Activated CD4-positive, alpha-beta T cell treated with anti-CD3 and anti-CD28 coated beads, Interleukin-2, amount 10 ng/mL, durations not matched to agents 7 days and 5 days (primary cell): ENCODE measurements around the gene TEKT1. TPM values are rescaled to one million over a fixed set of nuclear protein-coding genes. Genes with fewer than 3 reads are reported as not detected.
"Not testable (repeated sequence)": the region's sequence is repeated elsewhere in the genome, so short reads cannot be mapped to it uniquely, and the experiment has no call there.

Source experiments
- CTCF ChIA-PET: fragments of 350-600 bp; sonication (Branson Sonifier 250); formaldehyde crosslinking; loops from one replicate; lab custom pipeline; 2021; ENCODE audit warnings: antibody characterized with exemption; lab: Charles Lee
- POLR2A ChIA-PET: fragments of 350-600 bp; sonication (Branson Sonifier 250); formaldehyde crosslinking; loops from one replicate; lab custom pipeline; 2021; ENCODE audit warnings: antibody characterized with exemption; lab: Charles Lee
- DNase-seq: peaks from one replicate; pipeline ENCODE4 v3.0.0-alpha.2; 2020
- H3K27ac Mint-ChIP-seq: one replicate; pipeline ENCODE4 v1.8.0; 2021; ENCODE audit warnings: mild to moderate bottlenecking, moderate library complexity, mixed read lengths
- H3K27me3 Mint-ChIP-seq: one replicate; pipeline ENCODE4 v1.8.0; 2021; ENCODE audit warnings: mixed read lengths
- H3K36me3 Mint-ChIP-seq: one replicate; pipeline ENCODE4 v1.8.0; 2021; ENCODE audit warnings: low read depth, mixed read lengths
- H3K4me1 Mint-ChIP-seq: one replicate; pipeline ENCODE4 v1.8.0; 2021; ENCODE audit warnings: mixed read lengths
- H3K4me3 Mint-ChIP-seq: one replicate; pipeline ENCODE4 v1.8.0; 2021; ENCODE audit warnings: mild to moderate bottlenecking, moderate library complexity, mixed read lengths
- H3K9me3 Mint-ChIP-seq: one replicate; pipeline ENCODE4 v1.8.0; 2021; ENCODE audit warnings: mixed read lengths
- total RNA-seq, 2 experiments: library from RNA; stranded (reverse); gene quantifications; one replicate each; pipeline ENCODE4 v1.2.3, GENCODE V29; 2021

TEKT1 gene
- total RNA-seq, 2 experiments from 2014 or later, result not detected

DNA sequence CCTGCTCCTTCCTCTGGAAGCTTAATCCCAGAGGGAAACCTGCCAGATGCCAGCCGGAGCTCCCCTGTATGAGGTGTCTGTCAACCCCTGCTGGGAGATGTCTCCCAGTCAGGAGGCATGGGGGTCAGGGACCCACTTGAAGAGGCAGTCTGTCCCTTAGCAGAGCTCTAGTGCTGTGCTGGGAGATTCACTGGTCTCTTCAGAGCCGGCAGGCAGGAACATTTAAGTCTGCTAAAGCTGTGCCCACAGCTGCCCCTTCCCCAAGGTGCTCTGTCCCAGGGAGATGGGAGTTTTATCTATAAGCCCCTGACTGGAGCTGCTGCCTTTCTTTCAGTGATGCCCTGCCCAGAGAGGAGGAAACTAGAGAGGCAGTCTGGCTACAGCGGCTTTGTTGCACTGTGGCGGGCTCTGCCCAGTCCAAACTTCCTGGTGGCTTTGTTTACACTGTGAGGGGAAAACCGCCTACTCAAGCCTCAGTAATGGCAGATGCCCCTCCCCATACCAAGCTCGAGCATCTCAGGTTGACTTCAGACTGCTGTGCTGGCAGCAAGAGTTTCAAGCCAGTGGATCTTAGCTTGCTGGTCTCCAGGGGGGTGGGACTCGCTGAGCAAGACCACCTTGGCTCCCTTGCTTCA, 17.1 kb upstream of the TEKT1 start:
- peaks cover 15% of the 10 kb centered on the region for H3K4me1 Mint-ChIP-seq
- CTCF ChIA-PET, result interaction anchor here (1.0 to 1.6 kb wide), 2 partner anchors 12 to 173 kb away, joined by 3 read pairs; no protein-coding TSS in a partner anchor
- H3K27ac Mint-ChIP-seq, H3K4me3 Mint-ChIP-seq, POLR2A ChIA-PET, H3K36me3 Mint-ChIP-seq, H3K9me3 Mint-ChIP-seq, DNase-seq: not testable (repeated sequence)
- peaks cover 35% of the 10 kb centered on the region for H3K27me3 Mint-ChIP-seq

DNA sequence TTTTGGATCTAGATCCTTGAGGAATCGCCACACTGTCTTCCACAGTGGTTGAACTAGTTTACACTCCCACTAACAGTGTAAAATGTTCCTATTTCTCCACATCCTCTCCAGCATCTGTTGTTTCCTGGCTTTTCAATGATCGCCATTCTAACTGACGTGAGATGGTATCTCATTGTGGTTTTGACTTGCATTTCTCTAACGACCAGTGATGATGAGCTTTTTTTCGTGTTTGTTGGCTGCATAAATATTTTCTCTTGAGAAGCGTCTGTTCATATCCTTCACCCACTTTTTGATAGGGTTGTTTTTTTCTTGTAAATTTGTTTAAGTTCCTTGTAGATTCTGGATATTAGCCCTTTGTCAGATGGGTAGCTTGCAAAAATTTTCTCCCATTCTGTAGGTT, 14.6 kb upstream of the TEKT1 start:
- H3K4me3 Mint-ChIP-seq, H3K9me3 Mint-ChIP-seq, H3K27ac Mint-ChIP-seq, H3K36me3 Mint-ChIP-seq, POLR2A ChIA-PET, DNase-seq: not testable (repeated sequence)
- H3K4me1 Mint-ChIP-seq, result peaks cover 13% of the 10 kb centered on the region
- peaks cover 53% of the 10 kb centered on the region for H3K27me3 Mint-ChIP-seq
- CTCF ChIA-PET, result interaction anchor here (0.6 kb wide), 1 partner anchor 76 kb away, joined by 4 read pairs; no protein-coding TSS in a partner anchor

DNA sequence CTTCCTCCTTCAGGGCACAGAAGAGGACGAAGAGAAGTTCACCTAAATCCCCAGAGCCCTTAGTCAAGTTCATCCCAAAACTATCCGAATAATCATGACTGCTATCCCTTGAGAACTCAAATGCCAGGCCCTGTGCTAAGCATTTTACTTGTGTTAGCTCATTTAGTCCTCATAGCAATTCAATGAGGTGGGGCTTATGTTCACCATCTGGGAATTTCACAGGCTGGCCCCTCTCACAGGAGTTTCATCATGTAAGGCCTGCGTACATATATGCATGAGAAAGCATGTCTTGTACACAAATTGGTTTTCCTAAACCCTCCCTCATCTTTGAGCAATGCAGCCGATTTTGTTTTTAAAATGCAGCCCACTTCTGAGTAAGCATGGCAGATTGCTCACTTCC, 12.9 kb upstream of the TEKT1 start:
- not testable (repeated sequence) for H3K4me3 Mint-ChIP-seq
- peaks cover 61% of the 10 kb centered on the region for H3K27me3 Mint-ChIP-seq

DNA sequence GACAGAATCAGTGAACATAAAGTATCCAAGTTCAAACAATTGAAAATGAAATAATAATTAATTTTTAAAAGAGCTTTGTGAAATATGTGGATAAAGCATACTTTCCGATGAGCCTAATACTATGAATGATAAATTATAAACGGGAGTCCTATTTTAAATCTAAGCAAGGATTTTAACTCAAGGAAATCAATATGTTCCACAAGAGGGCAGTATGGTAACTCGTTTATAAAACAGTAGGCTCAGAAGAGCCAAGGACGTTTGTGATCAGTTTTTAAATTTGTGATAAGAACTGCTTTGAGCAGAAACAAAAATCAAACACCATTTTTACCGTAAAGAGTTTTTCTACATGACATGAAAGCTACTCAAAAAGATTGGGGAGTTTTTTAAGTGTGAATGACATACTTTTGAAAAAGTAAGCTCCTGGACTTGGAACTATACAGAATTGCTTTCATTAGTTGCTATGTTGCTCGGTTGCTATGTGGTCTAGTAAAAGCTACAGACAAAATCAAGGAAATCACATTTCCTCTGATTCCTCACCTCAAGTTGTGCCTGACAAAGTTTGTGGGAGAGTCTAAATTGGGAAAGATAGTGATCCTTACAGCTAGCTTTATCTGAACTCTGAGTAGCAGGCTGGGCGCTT, 11.8 kb upstream of the TEKT1 start:
- ChIA-PET CTCF (interaction anchor here (0.6 to 2.4 kb wide), 10 partner anchors 10 to 325 kb away, joined by 3 to 11 read pairs (median 3); partner anchors contain the start of gene TEKT1), POLR2A (interaction anchor here (0.6 kb wide), 1 partner anchor 179 kb away, joined by 3 read pairs; no protein-coding TSS in a partner anchor)
- Mint-ChIP-seq H3K27ac (no peak overlapping the region), H3K4me1 (peaks cover 13% of the 10 kb centered on the region), H3K4me3 (no peak overlapping the region), H3K27me3 (peaks cover 63% of the 10 kb centered on the region), H3K9me3 (no peaks in the 10 kb centered on the region), H3K36me3 (no peaks in the 10 kb centered on the region)
- DNase-seq, result no peak

More for the DNA sequence above, 12.9 kb upstream of the TEKT1 start:
- POLR2A ChIA-PET, H3K27ac Mint-ChIP-seq, H3K36me3 Mint-ChIP-seq, DNase-seq, H3K9me3 Mint-ChIP-seq: not testable (repeated sequence)
- peaks cover 13% of the 10 kb centered on the region for H3K4me1 Mint-ChIP-seq
- CTCF ChIA-PET, result interaction anchor here (0.9 to 2.4 kb wide), 4 partner anchors 9 to 177 kb away, joined by 3 to 11 read pairs (median 4); partner anchors contain the start of gene TEKT1

DNA sequence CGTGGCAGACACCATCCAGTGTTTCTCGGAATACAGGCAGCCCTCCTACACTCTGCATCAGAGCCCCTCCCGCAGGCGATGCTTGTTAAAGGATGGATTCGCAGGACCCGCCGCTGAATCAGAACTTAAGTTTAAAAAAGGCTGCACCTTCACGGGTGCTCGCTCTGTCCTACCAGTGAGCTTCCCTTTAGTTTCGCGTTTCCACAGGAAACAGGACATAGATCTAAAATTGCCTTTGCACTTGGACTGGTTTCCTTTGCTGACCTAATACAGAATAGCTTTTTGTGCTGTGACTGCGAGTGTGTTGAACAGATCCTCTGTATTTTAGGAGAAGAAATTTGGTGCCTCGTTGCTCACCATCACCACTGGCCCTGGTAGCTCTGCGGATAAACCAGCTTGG, 10.2 kb upstream of the TEKT1 start:
- POLR2A ChIA-PET, H3K4me3 Mint-ChIP-seq, H3K9me3 Mint-ChIP-seq, H3K36me3 Mint-ChIP-seq, CTCF ChIA-PET, DNase-seq, H3K27ac Mint-ChIP-seq: not testable (repeated sequence)
- Mint-ChIP-seq H3K4me1 (peaks cover 10% of the 10 kb centered on the region), H3K27me3 (peaks cover 63% of the 10 kb centered on the region)

DNA sequence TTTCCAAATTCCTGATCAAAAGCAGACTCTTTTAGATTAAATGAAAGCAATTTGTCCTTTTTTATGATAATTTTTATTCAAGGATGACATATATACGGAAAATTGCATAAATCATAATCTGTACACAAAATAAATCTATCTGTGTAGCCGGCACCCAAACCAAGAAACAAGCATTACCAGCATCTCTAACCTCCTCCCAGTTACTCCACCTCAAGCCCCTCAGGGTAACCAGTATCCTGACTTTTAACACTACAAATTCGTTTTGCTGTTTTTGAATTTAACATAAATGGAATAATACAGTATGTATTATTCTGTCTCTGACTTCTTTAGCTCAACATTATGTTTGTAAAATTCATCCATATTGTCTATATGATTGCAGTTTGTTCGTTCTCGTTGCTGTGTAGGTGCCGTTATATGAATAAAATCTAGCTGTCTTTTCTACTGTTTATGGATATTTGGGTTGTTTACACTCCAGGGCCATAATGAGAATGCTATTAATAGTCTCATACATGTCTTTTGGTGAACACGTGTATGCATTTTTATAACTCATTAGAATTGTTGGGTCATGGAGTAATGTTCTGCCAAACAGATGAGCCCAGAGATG, 1.0 kb downstream of the TEKT1 start:
- Mint-ChIP-seq H3K9me3 (no peaks in the 10 kb centered on the region), H3K4me1 (peaks cover 6% of the 10 kb centered on the region), H3K27ac (no peak overlapping the region), H3K27me3 (peaks cover 50% of the 10 kb centered on the region), H3K36me3 (no peaks in the 10 kb centered on the region), H3K4me3 (no peak overlapping the region)
- CTCF ChIA-PET, result no interaction called here
- no peak for DNase-seq
- POLR2A ChIA-PET, result no interaction called here

DNA sequence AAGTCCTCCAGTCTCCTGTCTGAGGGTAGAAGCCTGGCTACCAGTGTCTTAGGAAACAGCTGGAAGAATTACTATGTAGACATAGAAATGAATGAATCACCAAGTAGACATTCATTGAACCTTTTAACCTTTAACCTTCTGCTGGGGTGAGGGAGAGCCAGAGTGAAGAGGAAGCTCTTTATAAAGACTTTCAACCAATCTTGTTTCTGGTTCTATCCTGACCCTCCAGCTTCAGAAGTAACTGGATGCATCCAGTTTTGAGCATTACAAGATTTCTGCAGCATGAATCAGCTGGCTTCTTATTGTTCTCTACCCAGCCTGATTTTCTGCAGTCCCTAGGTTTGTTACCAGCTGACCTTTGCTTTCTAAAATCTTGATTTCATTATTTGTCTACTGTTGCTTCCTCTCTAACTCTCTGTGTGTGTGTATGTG, 8.5 kb downstream of the TEKT1 start:
- Mint-ChIP-seq H3K36me3 (no peaks in the 10 kb centered on the region), H3K27ac (no peak overlapping the region), H3K9me3 (no peaks in the 10 kb centered on the region), H3K27me3 (peaks cover 27% of the 10 kb centered on the region), H3K4me3 (no peak overlapping the region), H3K4me1 (no peaks in the 10 kb centered on the region)
- no peak for DNase-seq
- POLR2A ChIA-PET, result no interaction called here
- CTCF ChIA-PET, result no interaction called here

DNA sequence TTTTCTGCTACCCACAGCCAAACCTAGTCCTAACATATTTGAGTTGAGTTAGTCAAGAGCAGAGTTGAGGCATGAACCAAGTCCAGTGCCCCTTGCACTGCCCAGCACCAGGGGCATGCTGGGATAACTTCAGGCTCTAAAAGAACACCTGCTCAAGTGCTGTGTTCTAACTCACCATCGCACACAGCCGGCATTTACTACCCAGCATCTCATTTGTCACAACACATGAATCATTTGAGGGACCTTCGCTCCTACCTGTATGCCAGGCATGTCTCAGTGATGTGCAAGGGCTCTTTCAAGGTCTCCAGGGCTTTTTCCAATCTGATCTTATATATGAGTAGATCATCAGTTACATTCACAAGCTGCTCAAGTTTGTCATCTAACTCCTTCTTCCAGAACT, 12.6 kb downstream of the TEKT1 start:
- Mint-ChIP-seq H3K27ac (no peak overlapping the region), H3K4me1 (no peaks in the 10 kb centered on the region), H3K36me3 (no peaks in the 10 kb centered on the region), H3K27me3 (peaks cover 26% of the 10 kb centered on the region), H3K9me3 (no peaks in the 10 kb centered on the region), H3K4me3 (no peak overlapping the region)
- CTCF ChIA-PET, result no interaction called here
- DNase-seq, result no peak
- POLR2A ChIA-PET, result no interaction called here

DNA sequence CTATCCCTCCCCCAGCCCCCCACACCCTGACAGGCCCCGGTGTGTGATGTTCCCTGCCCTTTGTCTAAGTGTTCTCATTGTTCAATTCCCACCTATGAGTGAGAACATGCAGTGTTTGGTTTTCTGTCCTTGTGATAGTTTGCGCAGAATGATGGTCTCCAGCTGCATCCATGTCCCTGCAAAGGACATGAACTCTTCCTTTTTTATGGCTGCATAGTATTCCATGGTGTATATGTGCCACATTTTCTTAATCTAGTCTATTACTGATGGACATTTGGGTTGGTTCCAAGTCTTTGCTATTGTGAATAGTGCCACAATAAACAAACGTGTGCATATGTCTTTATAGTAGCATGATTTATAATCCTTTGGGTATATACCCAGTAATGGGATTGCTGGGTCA, 15.2 kb downstream of the TEKT1 start:
- H3K4me1 Mint-ChIP-seq, H3K27ac Mint-ChIP-seq, H3K4me3 Mint-ChIP-seq, POLR2A ChIA-PET, H3K36me3 Mint-ChIP-seq, CTCF ChIA-PET, H3K9me3 Mint-ChIP-seq, DNase-seq: not testable (repeated sequence)
- H3K27me3 Mint-ChIP-seq, result peaks cover 14% of the 10 kb centered on the region

DNA sequence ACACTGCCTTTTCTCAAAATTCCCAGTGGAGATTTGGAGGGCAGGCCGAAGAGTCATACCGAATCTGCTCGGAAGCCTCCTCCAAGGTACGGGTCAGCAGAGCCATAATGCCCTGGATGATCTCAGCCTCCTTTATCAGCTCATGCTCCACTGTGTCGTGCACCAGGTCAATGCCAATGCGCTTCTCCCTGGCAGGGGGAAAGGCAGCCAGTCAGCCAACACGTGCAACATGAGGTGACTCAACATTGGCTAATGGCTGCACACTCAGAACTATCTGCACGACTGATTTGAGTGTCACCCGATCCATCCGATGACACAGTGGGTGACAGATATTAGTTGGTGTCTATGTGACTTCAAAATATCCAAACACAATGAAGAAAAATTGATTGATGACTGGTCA, 15.8 kb downstream of the TEKT1 start:
- CTCF ChIA-PET, result no interaction called here
- H3K27ac Mint-ChIP-seq, result no peak overlapping the region
- no peaks in the 10 kb centered on the region for H3K4me1 Mint-ChIP-seq

DNA sequence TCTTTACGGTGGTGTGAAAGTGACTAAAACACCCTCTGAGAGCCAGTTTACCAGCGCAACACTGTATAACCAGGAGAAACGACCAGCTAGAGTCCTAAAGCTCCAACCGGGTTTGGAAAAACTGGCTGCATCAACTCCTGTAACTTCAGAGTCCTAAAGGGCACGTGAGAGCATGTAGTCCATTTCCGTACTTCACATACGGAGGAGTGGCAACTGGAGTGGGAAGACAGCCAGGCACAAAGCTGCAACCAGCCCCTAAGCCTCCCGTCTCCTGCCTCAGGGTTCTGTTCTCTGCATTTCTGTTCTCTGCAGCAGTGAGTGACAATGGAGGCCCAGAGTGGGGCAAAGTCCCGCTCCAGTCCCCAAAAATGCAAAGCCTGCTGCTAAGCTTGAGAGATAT, 19.2 kb downstream of the TEKT1 start:
- Mint-ChIP-seq H3K9me3 (no peaks in the 10 kb centered on the region), H3K4me1 (no peaks in the 10 kb centered on the region), H3K27ac (no peak overlapping the region), H3K4me3 (no peak overlapping the region), H3K36me3 (no peaks in the 10 kb centered on the region), H3K27me3 (peaks cover 11% of the 10 kb centered on the region)
- POLR2A ChIA-PET, result no interaction called here
- CTCF ChIA-PET, result interaction anchor here (2.1 kb wide), 1 partner anchor 14 kb away, joined by 5 read pairs; no protein-coding TSS in a partner anchor
- DNase-seq, result no peak

More for the DNA sequence above, 15.8 kb downstream of the TEKT1 start:
- H3K4me3 Mint-ChIP-seq, result no peak overlapping the region
- H3K9me3 Mint-ChIP-seq, result no peaks in the 10 kb centered on the region
- POLR2A ChIA-PET, result no interaction called here
- DNase-seq, result no peak
- H3K27me3 Mint-ChIP-seq, result peaks cover 8% of the 10 kb centered on the region
- H3K36me3 Mint-ChIP-seq, result no peaks in the 10 kb centered on the region

DNA sequence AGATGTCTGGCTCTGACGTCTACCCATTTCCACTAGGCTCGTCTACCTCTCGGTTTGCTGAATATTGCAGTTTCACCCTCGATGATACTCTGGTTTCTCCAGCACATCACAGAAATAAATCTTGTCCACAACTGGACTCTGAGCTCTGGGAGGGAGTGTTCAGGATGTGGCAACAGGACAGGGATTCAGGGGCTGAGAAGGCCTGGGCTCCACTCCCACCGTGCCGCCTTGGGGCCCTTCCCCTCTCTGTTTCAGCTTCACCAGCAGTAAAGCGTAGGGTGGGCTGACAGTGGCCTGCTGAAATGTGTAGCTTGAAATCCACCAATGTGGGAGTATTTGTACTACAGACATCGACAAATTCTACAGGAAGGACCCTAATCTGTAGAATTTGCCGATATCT, 20.0 kb downstream of the TEKT1 start:
- no peak for DNase-seq
- CTCF ChIA-PET, result no interaction called here
- Mint-ChIP-seq H3K36me3 (no peaks in the 10 kb centered on the region), H3K27ac (no peak overlapping the region), H3K4me1 (no peaks in the 10 kb centered on the region), H3K9me3 (no peaks in the 10 kb centered on the region), H3K27me3 (peaks cover 11% of the 10 kb centered on the region), H3K4me3 (no peak overlapping the region)
- POLR2A ChIA-PET, result no interaction called here

DNA sequence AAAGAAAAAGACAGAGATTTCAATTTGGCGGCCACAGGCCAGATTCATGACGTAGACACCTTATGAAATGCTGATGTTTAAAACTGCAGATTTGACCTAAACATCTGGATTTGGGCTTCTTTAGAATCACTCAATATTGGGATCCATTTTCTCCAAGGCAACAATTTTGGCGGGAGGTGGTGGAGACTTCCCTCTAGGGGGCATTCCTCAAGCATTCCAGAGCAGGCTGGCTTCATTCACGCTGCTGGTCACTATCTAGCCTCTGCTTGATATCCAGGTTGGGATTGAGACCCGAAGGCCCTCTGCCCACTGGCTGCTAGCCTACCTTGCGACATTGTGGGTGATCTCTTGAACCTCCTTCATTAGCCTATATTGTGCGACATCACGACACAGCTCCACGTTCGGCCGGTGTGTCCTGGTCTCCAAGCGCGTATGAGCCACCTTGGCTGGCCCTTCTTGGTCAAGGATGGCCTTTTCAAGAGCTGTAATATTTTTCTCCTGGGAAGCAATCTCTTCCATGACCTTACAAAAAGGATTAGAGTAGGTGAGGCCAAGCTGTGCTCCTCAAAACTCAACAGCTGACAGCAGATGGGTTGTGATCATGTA, 31.0 kb downstream of the TEKT1 start:
- POLR2A ChIA-PET, result no interaction called here
- no peak for DNase-seq

More for the DNA sequence above, 31.0 kb downstream of the TEKT1 start:
- CTCF ChIA-PET, result interaction anchor here (0.6 kb wide), 1 partner anchor 241 kb away, joined by 4 read pairs; no protein-coding TSS in a partner anchor
- Mint-ChIP-seq H3K27me3 (peaks cover 10% of the 10 kb centered on the region), H3K4me3 (no peak overlapping the region), H3K4me1 (no peaks in the 10 kb centered on the region), H3K9me3 (no peaks in the 10 kb centered on the region), H3K36me3 (no peaks in the 10 kb centered on the region), H3K27ac (no peak overlapping the region)
